Placental pericyte (primary cell): ENCODE results near the gene KIF5A. TPM values are rescaled to one million over a fixed set of nuclear protein-coding genes. Genes with fewer than 3 reads are reported as not detected.

Experiments
- small RNA-seq: library from RNA; depleted of rRNA; stranded (forward); fragments of <200 nt; gene quantifications from one replicate; pipeline ENCODE3, GENCODE V24; 2012; ENCODE audit warnings: low replicate concordance
- total RNA-seq: library from RNA; depleted of rRNA; stranded (reverse); fragments of >200 nt; gene quantifications from 2 replicates; pipeline ENCODE4 v1.2.3, GENCODE V29; 2012

KIF5A gene
- under 0.01 and 0.14 TPM in 2 replicates for total RNA-seq

DNA sequence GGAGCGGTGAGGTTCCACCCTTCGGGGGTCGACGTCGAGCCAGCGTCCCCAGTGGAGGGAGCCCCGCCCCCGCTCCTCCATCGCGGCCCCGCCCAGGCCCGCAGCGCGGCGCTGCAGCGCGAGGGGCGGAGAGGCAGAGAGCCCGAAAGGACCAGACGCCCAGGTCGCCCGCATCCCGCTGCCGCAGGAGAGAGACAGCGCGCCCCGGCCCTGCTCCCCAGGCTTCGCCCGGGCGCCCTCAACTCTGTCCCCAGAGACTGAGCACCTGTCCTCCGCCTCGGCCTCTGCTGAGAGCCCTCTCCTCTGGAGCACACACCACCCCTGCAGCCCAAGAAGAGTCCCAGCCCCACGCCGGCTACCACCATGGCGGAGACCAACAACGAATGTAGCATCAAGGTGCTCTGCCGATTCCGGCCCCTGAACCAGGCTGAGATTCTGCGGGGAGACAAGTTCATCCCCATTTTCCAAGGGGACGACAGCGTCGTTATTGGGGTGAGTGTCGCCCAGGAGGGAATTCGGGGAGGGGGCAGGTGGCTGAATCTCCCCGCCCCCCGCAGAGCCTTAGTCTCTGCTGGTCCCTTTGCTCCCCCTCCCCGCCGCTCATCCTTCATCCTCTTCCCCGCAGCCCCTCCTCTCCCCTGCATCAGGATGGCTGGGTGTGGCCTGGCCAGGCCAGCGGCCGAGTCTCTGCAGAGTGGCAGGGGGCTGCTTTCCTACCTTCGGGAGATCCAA lies at the start of gene KIF5A:
Gene KIF5A, plus strand, starts transcription at position 136 of the 732 bp plus-strand sequence. Its CDS starts 228 bp downstream, at position 364.

GRCh38 chr12:57520053-57520818 lies 29.6 kb upstream of the KIF5A start, which contains the start of gene DDIT3:
Gene DDIT3 (minus strand): TSS chr12:57520514. CDS start chr12:57517406, 3,108 bp downstream.

DNA sequence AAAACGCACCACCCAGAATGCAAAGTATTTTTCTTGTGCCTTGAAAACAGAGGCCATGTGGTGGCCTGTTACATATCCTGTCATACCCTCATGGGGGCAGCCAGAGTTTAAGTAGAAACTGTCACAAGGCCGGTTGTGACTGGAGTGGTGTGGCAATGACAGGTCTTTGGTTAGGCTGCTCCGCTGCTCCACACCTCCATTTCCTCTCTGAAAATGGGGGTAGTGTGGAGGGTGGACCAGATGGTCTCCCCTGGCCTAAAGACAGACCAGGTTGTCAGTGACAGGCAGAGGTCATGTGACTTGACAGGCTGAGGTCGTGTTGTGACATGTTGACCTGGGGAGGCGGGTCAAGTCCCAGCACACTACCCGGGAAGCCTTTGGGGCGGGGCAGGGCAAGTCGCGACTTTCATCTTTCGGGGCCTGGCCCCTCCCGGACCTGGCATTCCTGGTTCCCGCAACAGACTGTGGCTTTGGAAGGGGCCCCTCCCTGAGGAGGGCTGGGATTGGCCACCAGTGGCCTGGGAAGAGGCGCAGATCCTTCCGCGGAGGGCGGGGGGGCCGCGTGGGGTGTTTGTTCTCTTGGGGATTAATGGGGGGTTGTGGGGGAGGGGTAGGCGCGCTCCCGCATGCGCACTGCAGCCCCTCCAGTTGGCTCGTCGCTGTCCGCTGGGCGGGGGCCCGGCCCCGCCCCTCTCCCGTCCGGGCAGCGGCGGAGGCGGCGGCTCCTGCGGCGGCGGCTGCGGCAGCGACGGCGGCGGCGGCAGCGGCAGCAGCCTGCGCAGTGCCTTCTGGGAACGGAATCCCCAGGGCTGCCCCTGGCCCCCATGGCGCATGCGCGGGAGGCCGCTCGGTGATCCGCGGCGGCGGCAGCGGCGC lies 27.6 kb upstream of the KIF5A start, which contains the start of gene MBD6:
Gene MBD6, plus strand, starts transcription at position 814 of the 876 bp plus-strand sequence. CDS start 1,480 bp downstream, outside the sequence.

DNA sequence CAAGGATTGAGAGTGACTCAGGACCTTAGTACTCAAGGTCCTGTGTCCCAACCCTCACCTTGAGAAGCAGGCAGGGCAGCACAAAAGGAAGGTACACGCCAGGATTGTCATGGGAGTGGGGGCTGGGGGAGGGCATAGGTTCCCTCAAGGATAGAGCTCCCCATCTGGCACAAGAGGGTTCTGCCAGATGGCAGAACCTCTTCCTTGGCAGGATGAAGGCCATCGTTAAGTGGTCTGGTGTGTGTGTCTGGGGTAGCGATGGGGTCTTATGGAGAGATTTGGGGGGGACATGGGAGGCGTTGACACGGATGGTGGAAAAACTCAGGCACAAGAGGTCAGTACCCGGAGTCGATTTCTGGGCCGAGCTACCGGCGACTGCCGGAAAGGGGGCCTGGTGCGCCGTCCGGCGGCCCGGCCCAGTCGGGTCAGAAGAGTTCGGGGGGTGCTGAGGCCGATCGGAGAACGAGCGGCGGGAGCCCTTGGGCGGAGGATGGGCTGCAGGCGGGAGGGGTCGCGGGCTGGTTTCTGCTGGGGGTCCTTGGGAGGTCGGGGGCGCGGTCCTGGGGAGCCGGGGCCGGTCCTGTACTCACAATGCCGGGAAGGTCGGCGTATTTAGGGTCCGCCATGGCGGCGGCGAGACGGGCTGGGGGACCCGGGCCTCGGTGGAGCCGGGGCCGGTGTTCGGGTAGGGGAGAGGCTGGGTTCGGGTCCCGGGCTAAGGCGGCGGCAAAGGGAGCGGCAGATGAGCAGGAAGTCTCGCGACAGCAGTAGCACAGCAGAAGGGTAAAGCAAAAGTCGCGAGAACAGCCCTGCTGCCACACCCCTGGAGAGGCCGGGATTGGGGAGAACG lies 3.2 kb upstream of the KIF5A start, which contains the start of gene DCTN2:
Gene DCTN2, minus strand, starts transcription at position 755 of the 850 bp plus-strand sequence. Its CDS starts 129 bp downstream, at position 626.

DNA sequence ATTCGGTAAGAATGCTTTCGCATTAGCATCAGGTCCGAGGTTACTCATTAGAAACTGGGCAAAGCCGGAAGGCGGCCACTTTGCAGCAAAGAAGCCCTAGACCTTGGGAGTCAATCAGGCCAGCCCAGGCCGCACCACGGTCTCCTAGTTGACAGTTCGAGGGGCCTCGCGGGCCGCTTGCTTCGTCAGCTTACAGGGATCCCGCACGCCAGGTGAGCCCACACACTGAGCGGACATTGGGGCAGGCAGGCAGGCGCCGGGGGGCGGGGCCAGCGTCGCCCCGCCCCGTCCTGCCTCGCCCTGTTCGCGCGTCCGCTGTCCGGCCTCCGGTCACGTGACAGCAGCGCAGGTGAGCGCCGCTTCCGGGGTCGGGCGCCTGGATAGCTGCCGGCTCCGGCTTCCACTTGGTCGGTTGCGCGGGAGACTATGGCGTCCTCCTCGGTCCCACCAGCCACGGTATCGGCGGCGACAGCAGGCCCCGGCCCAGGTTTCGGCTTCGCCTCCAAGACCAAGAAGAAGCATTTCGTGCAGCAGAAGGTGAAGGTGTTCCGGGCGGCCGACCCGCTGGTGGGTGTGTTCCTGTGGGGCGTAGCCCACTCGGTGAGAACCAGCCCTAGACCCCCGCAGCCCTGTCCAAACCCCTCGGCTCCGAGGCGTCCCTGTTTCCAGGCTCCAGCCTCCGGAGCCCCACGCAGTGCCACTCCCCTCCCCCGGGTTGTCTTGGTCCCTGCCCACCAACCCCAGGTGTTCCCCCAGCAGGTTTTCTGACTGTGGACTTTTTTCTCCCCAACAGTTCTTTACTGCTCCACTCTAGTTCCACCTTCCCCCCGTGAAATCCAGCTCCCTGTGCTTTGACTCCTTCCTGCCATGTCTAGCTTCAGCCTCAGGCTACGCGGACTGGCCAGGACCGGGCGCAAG lies 41.3 kb downstream of the KIF5A start, which contains the start of gene PIP4K2C:
Gene PIP4K2C, plus strand, starts transcription at position 329 of the 918 bp plus-strand sequence. Its CDS starts 98 bp downstream, at position 427.

DNA sequence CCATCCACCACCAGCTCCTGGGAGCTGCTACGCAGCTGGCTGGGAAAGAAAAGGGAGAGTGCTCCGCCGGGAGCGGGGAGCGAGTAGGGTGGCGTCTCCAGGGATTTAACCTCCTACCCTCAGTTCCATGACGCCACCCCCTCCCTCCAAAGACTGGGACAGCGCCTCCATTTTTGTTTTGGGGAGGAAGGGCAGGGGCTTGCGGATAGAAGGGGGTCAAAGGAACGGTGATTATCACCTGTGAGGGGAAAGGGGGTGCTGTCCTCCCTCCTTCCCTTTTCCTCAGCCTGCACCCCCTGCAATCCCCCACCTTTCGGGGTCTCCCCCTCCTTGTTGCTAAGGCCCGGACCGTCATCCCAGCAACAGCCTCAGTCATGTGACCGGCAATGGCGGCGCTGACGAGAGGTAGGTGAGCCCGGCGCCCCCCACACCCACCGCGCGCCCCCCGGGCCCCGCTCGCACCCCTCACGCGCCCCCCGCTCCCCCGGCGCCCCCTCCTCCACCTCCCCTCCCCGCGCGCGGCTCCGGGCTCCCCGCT lies 54.7 kb downstream of the KIF5A start, which contains the start of gene DTX3:
Gene DTX3, plus strand, starts transcription at position 371 of the 538 bp plus-strand sequence. CDS start 1,694 bp downstream, outside the sequence.

GRCh38 chr12:57611108-57611826 lies 61.4 kb downstream of the KIF5A start, which contains the start of gene ARHGEF25:
Gene ARHGEF25 (plus strand): TSS chr12:57611435. CDS start chr12:57611895, 460 bp downstream.

DNA sequence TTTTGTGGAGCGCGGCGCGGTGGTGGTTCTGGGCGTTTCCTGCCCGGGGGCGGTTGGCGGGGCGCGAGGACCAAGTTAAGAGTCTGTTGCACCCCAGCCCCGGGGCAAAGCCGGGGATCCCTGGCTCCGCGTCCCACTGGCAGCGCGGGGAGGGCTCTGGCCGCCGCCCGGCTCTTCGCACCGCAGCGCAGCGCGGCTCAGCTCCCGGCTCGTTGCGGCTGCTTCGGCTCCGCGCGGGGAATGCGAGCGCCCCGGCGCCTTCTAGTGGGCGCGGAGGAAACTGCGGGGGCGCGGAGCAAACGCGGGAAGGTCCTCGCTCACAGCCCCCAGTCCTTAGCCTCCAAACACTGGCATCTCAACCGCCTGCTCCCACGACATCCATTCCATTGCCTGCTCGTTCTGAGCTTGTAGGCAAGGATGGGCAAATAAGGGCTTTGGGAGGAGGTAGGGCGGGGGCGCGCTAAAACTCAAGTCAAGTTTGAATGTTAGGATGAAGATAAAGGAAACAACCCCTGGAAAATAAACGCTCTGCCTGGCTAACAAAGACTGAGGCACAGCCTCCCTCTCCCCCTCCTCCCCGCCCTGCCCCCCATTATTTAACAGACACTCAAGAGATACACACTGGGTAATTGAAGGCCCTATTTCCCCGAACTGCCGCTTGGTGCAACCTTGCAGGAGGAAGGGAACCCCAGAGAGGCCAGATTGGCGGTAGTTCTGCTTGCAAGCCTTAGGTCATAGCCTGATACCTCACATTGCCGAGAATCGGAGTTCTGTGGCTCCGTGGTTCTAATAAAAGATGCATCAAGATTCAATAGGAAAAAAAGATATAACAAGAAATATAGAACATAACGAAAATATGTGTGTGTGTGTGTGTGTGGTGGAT lies 83.4 kb downstream of the KIF5A start, which contains the start of gene B4GALNT1:
Gene B4GALNT1, minus strand, starts transcription at position 244 of the 883 bp plus-strand sequence. CDS start 1,069 bp downstream, outside the sequence.

Small RNA genes lying within 50 kb of the gene (small RNA-seq; reads per million reads assigned to genes)
- 0.16 reads per million for gene MIR616

Other genes with a start within 250 kb of the KIF5A start
- gene R3HDM2, start 119.0 kb upstream of the KIF5A start, total RNA-seq, result 22.9 and 24.7 TPM in 2 replicates
- not detected in 2 replicates for gene INHBC, start 115.3 kb upstream of the KIF5A start, total RNA-seq
- gene INHBE, start 94.7 kb upstream of the KIF5A start, total RNA-seq, result 0.43 and 5.7 TPM in 2 replicates
- gene GLI1, start 90.3 kb upstream of the KIF5A start, total RNA-seq, result 1.1 and 1.3 TPM in 2 replicates
- gene ARHGAP9, start 70.2 kb upstream of the KIF5A start, total RNA-seq, result 0.14 and 0.66 TPM in 2 replicates
- gene MARS1, start 62.0 kb upstream of the KIF5A start, total RNA-seq, result 174 and 327 TPM in 2 replicates
- gene DDIT3, start 29.5 kb upstream of the KIF5A start, total RNA-seq, result 12.7 and 433 TPM in 2 replicates
- gene MBD6, start 27.2 kb upstream of the KIF5A start, total RNA-seq, result 7.0 and 12.5 TPM in 2 replicates
- 106 and 107 TPM in 2 replicates for gene DCTN2, start 2.9 kb upstream of the KIF5A start, total RNA-seq
- gene PIP4K2C, start 41.1 kb downstream of the KIF5A start, total RNA-seq, result 30.6 and 31.4 TPM in 2 replicates
- 21.2 and 22.5 TPM in 2 replicates for gene DTX3, start 54.8 kb downstream of the KIF5A start, total RNA-seq
- gene ARHGEF25, start 61.4 kb downstream of the KIF5A start, total RNA-seq, result 9.0 and 9.8 TPM in 2 replicates
- gene B4GALNT1, start 83.2 kb downstream of the KIF5A start, total RNA-seq, result 2.8 and 5.3 TPM in 2 replicates
- gene OS9, start 144.1 kb downstream of the KIF5A start, total RNA-seq, result 113 and 651 TPM in 2 replicates
- 0.22 and 0.29 TPM in 2 replicates for gene AGAP2, start 188.7 kb downstream of the KIF5A start, total RNA-seq
- 34.6 and 44.8 TPM in 2 replicates for gene TSPAN31, start 195.0 kb downstream of the KIF5A start, total RNA-seq
- gene CDK4, start 202.3 kb downstream of the KIF5A start, total RNA-seq, result 301 and 304 TPM in 2 replicates
- 1.6 and 5.3 TPM in 2 replicates for gene MARCHF9, start 205.1 kb downstream of the KIF5A start, total RNA-seq
- gene CYP27B1, start 217.0 kb downstream of the KIF5A start, total RNA-seq, result 1.1 and 2.3 TPM in 2 replicates
- gene METTL1, start 222.1 kb downstream of the KIF5A start, total RNA-seq, result 12.5 and 12.7 TPM in 2 replicates
- 8.9 and 9.4 TPM in 2 replicates for gene EEF1AKMT3, start 222.6 kb downstream of the KIF5A start, total RNA-seq
- 18.2 and 19.5 TPM in 2 replicates for gene TSFM, start 232.7 kb downstream of the KIF5A start, total RNA-seq